CD4-positive, alpha-beta T cell treated with Interleukin-6 for 4 hours (primary cell): Measurements from ENCODE around the gene NOC4L.
A peak's percentile ranks its signal among the peaks of the same experiment; 100 is the strongest.
"Not testable (repeated sequence)": the region's sequence is repeated elsewhere in the genome, so short reads cannot be mapped to it uniquely, and the experiment has no call there.

ENCODE experiments used
- DNase-seq: peaks from one replicate; pipeline ENCODE4 v3.0.0-alpha.2; 2020; ENCODE audit warnings: mixed read lengths

Gene NOC4L

GRCh38 chr12:132186857-132187620 is 42.8 kb downstream of the NOC4L start:
- peak; percentile 32 for DNase-seq

GRCh38 chr12:132187646-132188450 is 43.6 kb downstream of the NOC4L start:
- DNase-seq = no peak

GRCh38 chr12:132188451-132188901 is 44.2 kb downstream of the NOC4L start:
- no peak for DNase-seq

DNA sequence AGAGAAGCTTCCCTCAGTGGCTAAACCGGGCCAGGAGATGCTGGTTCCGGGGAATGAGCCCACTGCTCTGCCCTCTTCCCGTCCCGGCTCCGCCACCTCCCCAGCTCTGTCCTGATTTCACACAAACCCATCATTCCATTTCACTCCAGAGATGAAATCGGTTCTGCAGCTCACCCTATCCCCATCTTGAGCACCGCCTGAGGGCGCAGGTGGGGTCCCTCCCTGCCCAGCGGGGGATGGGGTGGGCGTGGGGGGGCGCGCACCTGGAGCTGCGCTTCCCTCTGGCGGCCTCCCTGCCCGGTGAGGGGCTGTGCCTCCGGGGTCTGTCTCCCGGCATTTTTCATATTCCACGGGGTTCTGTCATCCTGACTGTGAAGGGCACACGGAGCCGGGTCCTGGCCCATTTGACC is 44.7 kb downstream of the NOC4L start:
- DNase-seq = peak; percentile 25

DNA sequence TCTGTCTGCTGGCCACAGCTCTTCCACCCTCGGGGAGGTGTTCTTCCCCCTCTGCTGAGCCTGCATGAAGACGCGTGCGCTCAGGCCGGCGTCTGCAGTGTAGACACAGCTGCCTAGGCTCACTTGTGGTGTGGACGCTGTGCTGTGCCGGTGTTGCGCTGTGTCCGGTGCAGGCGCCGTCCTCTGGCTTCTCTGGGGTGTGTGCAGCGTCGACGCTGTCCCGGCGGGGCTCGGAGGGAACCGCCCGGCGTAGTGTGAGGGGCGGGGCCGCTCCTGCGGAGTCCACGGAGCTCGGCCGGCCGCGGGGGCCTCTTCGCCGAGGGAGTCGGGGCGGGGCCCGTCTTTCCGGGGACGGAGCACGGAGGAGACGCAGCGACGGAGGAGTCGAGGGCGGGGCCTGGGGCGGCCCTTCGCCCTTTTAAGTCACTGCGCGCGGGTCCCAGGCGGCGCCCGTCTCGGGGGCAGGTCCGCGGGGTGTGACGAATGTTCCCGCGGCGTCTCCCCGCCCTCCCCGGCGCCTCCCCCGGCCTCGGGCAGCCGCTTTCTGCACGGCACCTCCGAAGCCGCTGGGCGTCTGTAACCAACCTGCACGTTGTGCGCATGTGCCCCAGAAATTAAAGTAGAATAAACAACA is 45.2 kb downstream of the NOC4L start:
- DNase-seq = peak; percentile 98

DNA sequence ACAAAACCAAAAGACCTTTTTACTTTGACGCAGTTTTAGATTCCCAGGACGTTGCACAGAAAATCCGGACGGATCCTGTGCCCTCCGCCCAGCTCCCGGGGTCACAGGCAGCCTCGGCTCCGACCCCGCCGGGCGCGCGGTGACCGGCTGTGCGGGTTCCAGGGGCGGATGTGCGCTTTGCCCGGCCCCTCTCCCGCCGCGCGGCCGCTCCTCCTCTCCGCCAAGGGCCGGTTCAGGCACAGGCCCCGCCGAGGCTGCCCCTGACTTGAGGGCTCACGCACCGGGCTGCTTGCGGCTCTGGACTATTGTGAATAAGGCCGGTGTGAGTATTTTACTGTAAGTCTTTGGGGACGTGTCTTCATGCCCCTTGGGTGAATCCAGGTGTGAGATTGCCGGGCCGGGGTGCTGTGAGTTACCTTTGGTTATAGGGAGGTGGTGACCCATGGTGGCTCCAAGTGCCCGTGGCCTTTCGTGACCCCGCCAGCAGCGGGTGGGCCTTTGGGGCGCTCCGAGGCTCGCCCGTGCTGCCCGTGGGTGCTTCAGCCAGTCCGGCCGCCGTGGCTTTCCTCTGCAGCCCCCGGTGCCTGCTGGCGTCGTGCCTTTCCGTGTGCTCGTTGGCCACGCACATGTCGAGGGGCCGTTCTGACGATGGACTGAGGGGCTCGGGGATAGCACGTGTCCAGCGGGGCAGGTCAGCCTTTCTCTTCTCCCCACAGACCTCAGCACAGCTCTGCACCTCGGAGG is 45.9 kb downstream of the NOC4L start:
- no peak for DNase-seq

- no peak for DNase-seq
Observed at GRCh38 chr12:132190834-132191500, 46.7 kb downstream of the NOC4L start.

GRCh38 chr12:132191715-132192553 is 47.7 kb downstream of the NOC4L start:
- DNase-seq = no peak

DNA sequence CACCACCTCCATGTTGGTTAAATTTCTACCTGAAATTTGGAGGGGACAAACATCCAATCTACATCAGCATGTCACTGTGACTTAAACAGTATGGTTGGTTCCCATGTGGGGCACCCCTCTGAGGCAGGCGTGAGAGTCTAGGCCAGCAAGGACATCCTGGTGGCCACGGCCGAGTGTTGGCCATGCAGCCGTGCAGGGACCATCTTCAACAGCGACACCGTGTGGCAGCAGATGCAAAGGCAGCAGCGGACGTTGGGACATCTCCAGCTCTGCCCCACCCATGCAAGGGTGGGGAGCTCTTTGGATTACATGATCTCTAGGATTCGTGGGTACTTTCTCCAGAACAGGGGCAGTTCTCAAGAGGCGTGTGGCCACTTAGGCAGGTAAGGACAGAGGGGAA is 49.8 kb downstream of the NOC4L start:
- DNase-seq = no peak

GRCh38 chr12:132194556-132194955 is 50.3 kb downstream of the NOC4L start:
- DNase-seq = no peak

DNA sequence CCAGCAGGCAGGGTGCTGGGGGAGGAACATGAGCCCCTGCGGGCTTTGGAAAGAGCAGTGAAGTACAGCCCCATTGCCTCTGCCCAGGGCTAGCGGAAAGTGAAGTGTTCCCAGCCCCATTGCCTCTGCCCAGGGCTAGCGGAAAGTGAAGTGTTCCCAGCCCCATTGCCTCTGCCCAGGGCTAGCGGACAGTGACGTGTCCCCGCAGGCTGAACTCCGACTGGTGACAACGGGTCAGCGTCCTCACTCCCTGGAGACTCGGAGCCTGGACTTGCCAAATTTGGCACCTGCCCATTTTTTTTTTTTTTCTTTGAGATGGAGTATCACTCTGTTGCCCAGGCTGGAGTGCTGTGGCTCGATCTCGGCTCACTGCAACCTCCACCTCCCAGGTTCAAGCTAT is 51.0 kb downstream of the NOC4L start:
- DNase-seq = not testable (repeated sequence)

DNA sequence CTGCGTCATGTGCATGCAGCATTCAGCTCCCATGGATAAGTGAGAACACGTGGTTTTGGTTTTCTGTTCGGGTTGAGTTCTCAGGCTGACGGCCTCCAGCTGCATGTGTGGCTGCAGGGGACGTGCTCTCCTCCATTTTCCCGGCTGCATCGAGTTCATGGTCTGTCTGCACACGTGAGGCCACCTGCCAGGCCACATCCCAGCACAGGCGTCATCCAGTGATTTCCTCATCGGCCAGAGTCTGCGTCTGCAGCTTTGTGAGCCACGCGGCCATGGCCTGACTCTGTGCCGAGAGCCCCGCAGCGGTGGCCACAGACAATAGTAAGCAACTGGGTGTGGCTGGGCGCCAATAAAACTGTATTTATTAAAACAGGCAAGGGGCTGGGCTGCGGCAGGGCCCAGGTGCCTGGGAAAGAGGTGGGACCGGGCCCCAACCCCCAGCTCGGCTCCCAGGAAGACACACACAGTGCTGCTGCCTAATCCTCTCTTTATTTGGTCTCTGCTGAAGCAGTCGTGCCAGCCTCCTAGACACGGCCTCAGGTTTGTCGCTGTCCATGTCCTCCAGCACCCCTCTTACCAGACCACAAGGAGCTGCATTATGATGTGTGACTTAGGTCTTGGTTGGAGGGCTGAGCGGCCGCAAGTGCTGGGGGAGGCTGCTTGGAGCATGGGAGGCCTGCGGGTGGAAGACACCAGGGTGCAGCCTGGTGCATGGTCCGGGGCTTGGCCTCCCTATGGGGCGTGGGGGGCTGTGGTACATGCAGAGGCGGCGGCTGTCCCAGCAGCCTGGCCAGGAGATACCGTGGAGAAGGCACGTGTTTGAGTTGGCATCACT is 52.0 kb downstream of the NOC4L start:
- DNase-seq = no peak

DNA sequence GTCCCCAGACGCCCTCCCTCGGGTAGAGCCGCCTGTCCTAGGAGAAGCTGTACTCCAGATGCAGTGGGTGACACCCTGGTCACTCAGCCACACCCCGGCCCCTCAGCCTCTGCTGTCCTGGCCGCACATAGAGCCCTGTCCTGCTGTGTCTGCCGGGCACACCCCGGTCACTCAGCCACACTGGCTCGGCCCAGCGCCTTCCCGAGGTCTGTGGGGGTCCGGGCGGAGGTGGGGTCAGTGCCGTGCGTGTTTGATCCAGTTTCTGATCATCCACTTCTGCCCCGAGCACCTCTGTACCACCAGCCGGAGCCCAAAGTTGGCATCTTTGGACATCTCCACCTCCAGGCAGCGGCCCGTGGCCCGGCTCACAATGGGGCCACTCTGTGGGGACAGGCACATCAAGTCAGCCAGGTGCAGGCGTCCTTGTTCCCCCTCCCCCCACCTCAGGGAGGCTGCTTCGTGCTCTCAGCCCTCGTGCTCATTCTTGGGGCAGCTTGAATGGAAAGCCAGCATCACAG is 52.7 kb downstream of the NOC4L start:
- no peak for DNase-seq

DNA sequence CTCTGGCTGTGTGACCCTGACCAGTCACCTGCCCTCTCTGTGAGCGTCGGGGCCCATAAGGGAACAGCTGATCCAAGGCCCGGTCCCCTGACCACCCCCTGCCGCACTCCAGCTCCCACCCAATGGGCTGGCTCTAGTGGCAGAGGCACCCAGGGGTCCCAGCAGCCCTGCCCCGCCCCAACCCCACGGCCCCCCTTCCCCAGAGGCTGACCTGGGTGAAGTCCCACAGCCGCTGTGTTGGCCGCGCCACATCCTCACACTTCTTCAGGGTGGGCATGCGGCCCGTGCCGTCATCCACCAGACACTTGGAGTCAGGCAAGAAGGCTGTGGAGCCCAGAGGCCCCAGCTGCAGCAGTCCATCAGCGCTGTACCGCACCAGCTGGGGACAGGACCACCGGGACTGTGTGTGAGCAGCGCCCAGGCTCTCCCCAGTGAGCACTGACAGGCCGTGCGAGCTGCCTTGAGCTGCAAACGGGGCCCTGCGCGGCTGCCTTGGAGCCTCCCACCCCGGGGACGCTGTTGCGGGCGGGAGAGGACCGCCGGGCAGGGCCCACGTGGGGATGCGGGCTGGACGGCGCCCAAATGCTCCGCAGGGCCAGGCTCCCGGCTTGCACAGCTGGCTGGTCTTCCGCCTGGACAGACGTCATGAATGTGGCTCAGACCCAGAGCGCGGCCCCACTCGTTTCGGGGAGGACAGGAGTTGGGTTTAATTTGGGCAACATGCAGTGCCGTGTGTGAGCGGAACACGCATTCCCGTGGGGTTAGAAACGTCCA is 53.5 kb downstream of the NOC4L start:
- DNase-seq = no peak

DNA sequence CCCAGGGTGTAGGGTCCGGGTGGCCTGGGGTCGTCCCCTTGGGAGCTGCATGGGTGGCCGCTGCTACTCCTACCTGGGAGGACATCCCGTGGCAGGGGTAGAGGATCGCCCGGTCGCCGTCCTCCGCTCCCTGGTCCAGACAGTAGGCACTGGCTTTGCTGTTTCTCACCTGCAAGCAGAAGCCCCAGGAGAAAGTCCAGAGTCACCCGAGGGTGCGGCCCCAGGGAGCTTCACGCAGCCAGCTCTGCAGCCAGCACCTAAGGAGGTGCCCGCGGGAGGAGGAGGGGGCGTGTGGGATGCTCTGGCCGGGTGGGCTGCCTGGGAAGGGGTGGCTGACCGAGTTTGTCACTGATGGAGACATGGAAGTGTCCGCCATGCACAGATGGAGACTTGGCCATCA is 54.8 kb downstream of the NOC4L start:
- DNase-seq = no peak

GRCh38 chr12:132199526-132200319 is 55.5 kb downstream of the NOC4L start:
- DNase-seq = no peak

GRCh38 chr12:132200800-132201199 is 56.5 kb downstream of the NOC4L start:
- no peak for DNase-seq

- no peak for DNase-seq
Observed at GRCh38 chr12:132201391-132202120, 57.3 kb downstream of the NOC4L start.
